ENCODE results near the gene FAM53B. TPM values are rescaled to one million over a fixed set of nuclear protein-coding genes. Genes with fewer than 3 reads are reported as not detected.
A peak's percentile ranks its signal among the peaks of the same experiment; 100 is the strongest.

The FAM53B gene
- total RNA-seq, 4 donors from 2014 or later: 140 to 253 (median 192) TPM

- in situ Hi-C loops (cut with MboI; ENCODE audit: low sequenced_read_pairs in 4 of 4) (loop anchor here (5.0 to 25.0 kb wide), 5 partner anchors 54 to 204 kb away; no protein-coding TSS in a partner anchor), intact Hi-C loops (cut with DNase I; ENCODE audit: low total_unique reads) (loop anchor here (1.0 to 5.0 kb wide), 6 partner anchors 21 to 175 kb away; no protein-coding TSS in a partner anchor)
- Histone ChIP-seq H3K27me3 (no peaks in the 10 kb centered on the region), H3K27ac (peak overlapping the region; percentile 92 to 97 (median 92)), H3K9me3 (no peaks in the 10 kb centered on the region), H3K36me3 (no peaks in the 10 kb centered on the region), H3K4me3 (peak overlapping the region; percentile 69 to 88 (median 78)), H3K4me1 (peaks cover 73 to 76% of the 10 kb centered on the region in 2 donors)
- DNase-seq: peak; percentile 82 to 90
- peak; percentile 42 to 54 for ATAC-seq
- TF ChIP-seq POLR2A (IDR thresholded peaks at IDR 0.05): peak; percentile 31 to 47
- TF ChIP-seq, protein P1, sequence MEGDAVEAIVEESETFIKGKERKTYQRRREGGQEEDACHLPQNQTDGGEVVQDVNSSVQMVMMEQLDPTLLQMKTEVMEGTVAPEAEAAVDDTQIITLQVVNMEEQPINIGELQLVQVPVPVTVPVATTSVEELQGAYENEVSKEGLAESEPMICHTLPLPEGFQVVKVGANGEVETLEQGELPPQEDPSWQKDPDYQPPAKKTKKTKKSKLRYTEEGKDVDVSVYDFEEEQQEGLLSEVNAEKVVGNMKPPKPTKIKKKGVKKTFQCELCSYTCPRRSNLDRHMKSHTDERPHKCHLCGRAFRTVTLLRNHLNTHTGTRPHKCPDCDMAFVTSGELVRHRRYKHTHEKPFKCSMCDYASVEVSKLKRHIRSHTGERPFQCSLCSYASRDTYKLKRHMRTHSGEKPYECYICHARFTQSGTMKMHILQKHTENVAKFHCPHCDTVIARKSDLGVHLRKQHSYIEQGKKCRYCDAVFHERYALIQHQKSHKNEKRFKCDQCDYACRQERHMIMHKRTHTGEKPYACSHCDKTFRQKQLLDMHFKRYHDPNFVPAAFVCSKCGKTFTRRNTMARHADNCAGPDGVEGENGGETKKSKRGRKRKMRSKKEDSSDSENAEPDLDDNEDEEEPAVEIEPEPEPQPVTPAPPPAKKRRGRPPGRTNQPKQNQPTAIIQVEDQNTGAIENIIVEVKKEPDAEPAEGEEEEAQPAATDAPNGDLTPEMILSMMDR (IDR thresholded peaks at IDR 0.05 in 4 of 5, conservative IDR thresholded peaks at IDR 0.05 in 1 of 5): peak; percentile 87 to 98 (median 96)
These were observed 2.8 kb downstream of the FAM53B start for GRCh38 chr10:124741281-124741921.

DNA sequence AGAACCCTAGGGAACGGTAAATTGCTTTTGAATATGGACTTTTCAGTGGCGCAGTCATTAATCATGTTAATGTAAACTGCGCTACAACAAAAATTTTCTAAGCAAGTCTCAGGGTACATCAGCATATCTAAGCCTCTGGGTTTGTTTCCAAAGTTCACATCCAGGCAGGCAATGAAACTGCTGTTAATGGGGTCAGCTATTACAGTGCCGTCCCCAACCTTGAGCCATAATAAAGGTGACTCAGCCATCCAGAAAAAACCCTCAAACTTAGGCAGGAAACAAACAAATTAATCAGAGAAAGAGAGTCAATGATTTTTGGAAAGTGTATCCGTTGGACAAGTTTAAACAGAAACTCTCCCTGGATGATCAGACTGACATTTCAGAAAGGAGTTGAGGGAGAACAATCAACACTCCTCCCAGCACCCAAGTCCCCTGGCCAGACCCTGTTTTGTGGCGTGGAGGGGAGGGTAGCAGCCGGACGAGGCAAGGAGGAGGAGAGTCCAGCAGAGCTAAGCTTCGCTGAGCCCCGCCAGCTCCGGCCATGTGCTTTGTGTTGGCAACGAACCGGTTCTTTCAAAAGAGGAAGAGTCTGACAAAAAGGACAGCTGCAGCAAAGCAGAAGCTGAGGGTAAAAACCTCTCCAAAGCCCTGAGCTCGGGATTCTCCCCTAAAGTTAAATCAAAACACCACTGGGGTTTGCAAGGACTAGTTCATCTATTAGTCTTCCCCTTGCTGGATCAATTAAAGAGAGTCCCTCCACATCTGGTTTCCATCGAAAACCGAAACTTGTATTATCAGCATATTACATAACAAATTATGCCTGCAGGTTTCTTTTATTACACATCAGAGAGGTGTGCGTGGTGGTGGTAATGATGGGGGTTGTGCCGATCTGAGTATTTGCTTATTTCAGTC lies 3.6 kb downstream of the FAM53B start:
- Histone ChIP-seq H3K27ac (peak overlapping the region; percentile 92 to 97 (median 92)), H3K36me3 (no peaks in the 10 kb centered on the region), H3K4me3 (peak overlapping the region; percentile 12 to 88 (median 50)), H3K4me1 (peaks cover 80 to 82% of the 10 kb centered on the region in 2 donors), H3K9me3 (no peaks in the 10 kb centered on the region), H3K27me3 (no peaks in the 10 kb centered on the region)
- in situ Hi-C loops (cut with MboI; ENCODE audit: low sequenced_read_pairs in 4 of 4) (loop anchor here (5.0 to 25.0 kb wide), 5 partner anchors 53 to 203 kb away; no protein-coding TSS in a partner anchor), intact Hi-C loops (cut with DNase I; ENCODE audit: low total_unique reads) (loop anchor here (1.0 to 5.0 kb wide), 6 partner anchors 20 to 176 kb away; no protein-coding TSS in a partner anchor)
- ATAC-seq: peak; percentile 26 to 32
- TF ChIP-seq, protein P1 (IDR thresholded peaks at IDR 0.05 in 4 of 5, conservative IDR thresholded peaks at IDR 0.05 in 1 of 5): no peak
- peak in 1 of 2 donors; percentile 22 for TF ChIP-seq POLR2A (IDR thresholded peaks at IDR 0.05)
- DNase-seq: peak; percentile 80 to 86

GRCh38 chr10:124739986-124740368 lies 4.2 kb downstream of the FAM53B start:
- peak overlapping the region; percentile 92 to 97 (median 92) for H3K27ac ChIP-seq
- H3K4me1 ChIP-seq: peaks cover 82% of the 10 kb centered on the region in 2 donors
- intact Hi-C loops (cut with DNase I; ENCODE audit: low total_unique reads): loop anchor here (2.0 to 10.0 kb wide), 5 partner anchors 19 to 415 kb away; no protein-coding TSS in a partner anchor
- no peaks in the 10 kb centered on the region for H3K36me3 ChIP-seq
- in situ Hi-C loops (cut with MboI; ENCODE audit: low sequenced_read_pairs in 4 of 4): loop anchor here (5.0 to 25.0 kb wide), 5 partner anchors 53 to 203 kb away; no protein-coding TSS in a partner anchor
- no peaks in the 10 kb centered on the region for H3K27me3 ChIP-seq
- H3K9me3 ChIP-seq: no peaks in the 10 kb centered on the region
- ATAC-seq: no peak
- TF ChIP-seq, protein P1 (IDR thresholded peaks at IDR 0.05 in 4 of 5, conservative IDR thresholded peaks at IDR 0.05 in 1 of 5): no peak
- no peak for TF ChIP-seq POLR2A (IDR thresholded peaks at IDR 0.05)
- DNase-seq: no peak
- peak overlapping the region; percentile 12 to 88 (median 50) for H3K4me3 ChIP-seq

GRCh38 chr10:124739119-124739921 lies 4.9 kb downstream of the FAM53B start:
- no peaks in the 10 kb centered on the region for H3K27me3 ChIP-seq
- DNase-seq: no peak
- ATAC-seq: no peak
- peak overlapping the region in 1 of 4 donors; percentile 73 for H3K4me3 ChIP-seq
- H3K36me3 ChIP-seq: no peaks in the 10 kb centered on the region
- TF ChIP-seq, protein P1 (IDR thresholded peaks at IDR 0.05 in 4 of 5, conservative IDR thresholded peaks at IDR 0.05 in 1 of 5): no peak
- no peak for TF ChIP-seq POLR2A (IDR thresholded peaks at IDR 0.05)
- H3K27ac ChIP-seq: peak overlapping the region; percentile 92 to 97 (median 92)
- no peaks in the 10 kb centered on the region for H3K9me3 ChIP-seq
- intact Hi-C loops (cut with DNase I; ENCODE audit: low total_unique reads): loop anchor here (10.0 kb wide), 1 partner anchor 415 kb away; no protein-coding TSS in a partner anchor
- H3K4me1 ChIP-seq: peaks cover 85% of the 10 kb centered on the region in 2 donors
- in situ Hi-C loops (cut with MboI; ENCODE audit: low sequenced_read_pairs in 4 of 4): loop anchor here in 2 of 4 donors (25.0 kb wide), 2 partner anchors 102 to 202 kb away; no protein-coding TSS in a partner anchor

All from gastrocnemius medialis (tissue), 4 donors.